GM19438 (cell line): ENCODE data around the gene PRR14L.

Experiments used
- ATAC-seq: cut with Tn5 transposase; IDR thresholded peaks from one replicate; pipeline ENCODE4 v1.9.1; 2021; ENCODE audit warnings: low read depth; ENCODE audit not compliant: unreplicated experiment

PRR14L gene

GRCh38 chr22:31647523-31648320 is 102.2 kb downstream of the PRR14L start:
- ATAC-seq: no peak

- no peak for ATAC-seq
Observed at GRCh38 chr22:31647066-31647465, 102.9 kb downstream of the PRR14L start.

DNA sequence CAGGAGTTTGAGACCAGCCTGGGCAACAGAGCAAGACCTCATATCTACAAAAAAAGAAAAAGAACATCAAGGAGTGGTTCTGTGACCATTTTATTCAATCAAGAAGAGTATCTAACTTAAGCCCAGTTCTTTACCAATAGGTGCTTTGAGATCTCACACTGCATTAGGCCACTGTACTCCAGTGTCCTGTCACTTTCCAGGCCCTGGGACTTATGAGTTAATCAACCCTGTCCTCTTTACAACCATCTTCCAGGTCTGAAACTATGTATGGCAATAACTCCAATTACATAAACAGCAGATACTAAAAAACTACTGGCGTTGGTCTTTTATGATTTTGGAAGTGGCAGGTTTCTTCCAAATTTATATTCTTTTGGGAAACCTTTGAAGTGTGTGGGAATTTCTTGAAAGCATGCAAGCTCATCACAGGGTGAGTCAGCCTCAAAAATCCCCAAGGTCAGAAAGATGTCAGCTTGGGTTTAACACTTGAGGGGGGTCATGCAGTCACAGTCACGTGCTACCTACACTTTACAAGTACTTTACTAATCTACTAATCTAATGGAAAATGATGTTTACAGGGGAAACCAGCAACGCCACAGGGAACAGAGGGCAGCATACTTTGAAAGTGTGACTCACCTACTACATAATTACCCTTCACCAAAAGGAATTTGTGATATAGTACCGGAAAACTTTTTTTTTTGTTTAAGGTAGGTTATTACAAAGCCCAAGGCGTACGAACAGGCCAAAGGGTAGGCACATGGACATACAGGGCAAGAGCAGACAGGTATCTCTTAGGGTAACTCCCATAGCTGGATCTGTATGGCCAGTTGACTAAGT is 103.5 kb downstream of the PRR14L start:
- no peak for ATAC-seq

DNA sequence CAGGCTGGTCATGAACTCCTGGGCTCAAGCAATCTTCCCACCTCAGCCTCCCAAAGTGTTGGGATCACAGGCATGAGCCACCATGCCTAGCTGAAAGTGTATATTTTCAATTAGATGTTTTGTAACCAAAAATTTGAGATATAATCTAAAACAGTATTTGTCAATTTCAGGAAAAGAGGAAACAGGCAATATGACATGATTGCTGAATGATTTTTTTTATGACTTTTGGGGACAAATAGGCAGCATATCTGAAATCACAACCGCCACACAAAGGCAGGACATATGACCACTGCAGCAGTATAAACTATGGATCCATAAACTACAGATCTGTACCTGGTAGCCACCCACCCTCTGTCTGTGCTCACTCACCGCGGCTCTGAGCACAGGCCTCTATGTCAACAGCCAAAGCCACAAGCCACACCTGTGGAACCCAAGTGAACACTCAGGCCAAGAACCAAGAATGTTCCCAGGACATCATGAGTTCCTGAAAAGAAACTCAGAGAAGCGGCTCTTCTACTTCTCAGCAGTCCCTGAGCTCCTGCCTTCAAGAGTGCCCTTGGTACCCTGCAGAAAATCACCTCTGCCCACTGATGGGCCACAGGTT is 110.4 kb downstream of the PRR14L start:
- no peak for ATAC-seq

DNA sequence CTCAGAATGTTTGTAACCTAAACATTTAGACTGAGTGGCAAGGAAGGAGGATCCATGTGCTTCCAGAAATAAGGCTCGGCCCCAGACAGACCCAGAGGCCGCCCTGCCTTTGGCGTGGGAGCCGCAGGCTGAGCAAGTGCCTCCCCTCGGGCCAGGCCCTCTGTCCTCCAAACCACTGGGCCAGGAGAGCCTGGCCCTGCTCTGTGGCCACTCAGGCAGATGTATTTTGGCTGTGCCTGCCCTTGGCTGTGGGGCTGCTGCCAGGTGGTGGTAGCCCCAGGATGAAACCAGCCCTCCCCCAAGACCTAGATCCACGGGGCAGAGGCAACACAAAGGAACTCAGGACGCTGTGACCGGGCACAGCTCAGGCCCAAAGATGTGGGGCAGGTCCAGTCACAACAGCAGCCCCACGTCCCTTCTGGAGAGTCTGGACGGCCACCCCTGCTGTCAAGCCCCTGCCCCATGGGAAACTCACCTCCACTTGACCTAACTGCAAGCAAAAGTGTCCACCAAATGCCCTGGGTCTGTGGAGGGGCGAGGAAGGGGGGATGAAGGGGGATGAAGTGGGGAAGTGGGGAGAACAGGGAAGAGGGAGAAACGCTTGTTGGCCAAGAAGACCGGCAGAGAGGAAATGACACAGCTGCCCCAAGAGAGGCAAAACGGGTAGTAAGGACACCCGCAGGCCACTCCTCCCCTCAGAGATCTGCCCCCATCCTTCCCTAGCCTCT is 111.9 kb downstream of the PRR14L start:
- ATAC-seq: peak; percentile 9

GRCh38 chr22:31637447-31637890 is 112.5 kb downstream of the PRR14L start:
- peak; percentile 57 for ATAC-seq

DNA sequence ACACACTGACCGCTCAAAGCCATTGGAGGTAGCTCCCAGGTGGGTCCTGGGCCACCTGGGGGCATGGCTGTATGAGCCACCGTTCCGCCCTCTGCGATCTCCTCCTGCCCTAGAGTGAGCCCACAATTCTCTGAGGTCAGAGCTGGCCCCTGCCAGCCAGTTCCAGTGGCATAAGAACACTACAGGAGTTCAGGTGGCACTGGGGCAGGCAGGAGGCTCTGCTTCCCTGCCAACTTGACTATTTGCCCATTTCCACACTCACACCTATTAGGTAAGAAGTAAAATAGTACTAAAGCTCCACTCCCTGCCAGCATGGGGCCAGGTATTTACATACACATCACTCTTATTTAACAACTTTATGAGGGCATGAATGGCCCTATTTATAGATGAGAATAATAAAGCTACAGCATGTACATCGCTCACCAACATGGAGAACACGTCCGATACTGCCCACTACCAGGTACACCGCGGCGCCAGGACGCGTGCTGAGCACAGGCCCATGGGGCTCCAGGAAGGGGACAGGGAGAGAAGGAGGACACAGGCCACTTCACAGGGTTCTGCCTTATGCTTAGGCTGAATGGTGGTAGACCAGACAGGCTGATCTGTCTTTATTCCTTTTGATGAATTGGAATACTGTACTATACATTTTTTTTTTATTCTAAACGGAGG is 114.2 kb downstream of the PRR14L start:
- ATAC-seq: no peak

GRCh38 chr22:31631436-31631835 is 118.5 kb downstream of the PRR14L start:
- ATAC-seq: no peak
